Astrocyte of the cerebellum (primary cell): ENCODE measurements around the gene DPH2.

Source experiments
- DNase-seq: peaks from one replicate; pipeline ENCODE4 v3.0.0-alpha.2; 2011; ENCODE audit warnings: low read depth
- H3K4me3 ChIP-seq: 2 replicates; pipeline ENCODE4 v1.5.1; 2011; ENCODE audit warnings: mild to moderate bottlenecking, low read depth, low read length, moderate library complexity
- in situ Hi-C: cut with HindIII; loops from 2 replicates; pipeline ENCODE4 v1.10.0; 2017; ENCODE audit warnings: low sequenced_read_pairs
- TF ChIP-seq, protein P1 (sequence below): IDR thresholded peaks from 2 replicates; pipeline ENCODE4 v1.5.1; 2012; ENCODE audit warnings: low read length, low read depth, moderate library complexity, mild to moderate bottlenecking; ENCODE audit errors: missing control alignments

Gene DPH2

DNA sequence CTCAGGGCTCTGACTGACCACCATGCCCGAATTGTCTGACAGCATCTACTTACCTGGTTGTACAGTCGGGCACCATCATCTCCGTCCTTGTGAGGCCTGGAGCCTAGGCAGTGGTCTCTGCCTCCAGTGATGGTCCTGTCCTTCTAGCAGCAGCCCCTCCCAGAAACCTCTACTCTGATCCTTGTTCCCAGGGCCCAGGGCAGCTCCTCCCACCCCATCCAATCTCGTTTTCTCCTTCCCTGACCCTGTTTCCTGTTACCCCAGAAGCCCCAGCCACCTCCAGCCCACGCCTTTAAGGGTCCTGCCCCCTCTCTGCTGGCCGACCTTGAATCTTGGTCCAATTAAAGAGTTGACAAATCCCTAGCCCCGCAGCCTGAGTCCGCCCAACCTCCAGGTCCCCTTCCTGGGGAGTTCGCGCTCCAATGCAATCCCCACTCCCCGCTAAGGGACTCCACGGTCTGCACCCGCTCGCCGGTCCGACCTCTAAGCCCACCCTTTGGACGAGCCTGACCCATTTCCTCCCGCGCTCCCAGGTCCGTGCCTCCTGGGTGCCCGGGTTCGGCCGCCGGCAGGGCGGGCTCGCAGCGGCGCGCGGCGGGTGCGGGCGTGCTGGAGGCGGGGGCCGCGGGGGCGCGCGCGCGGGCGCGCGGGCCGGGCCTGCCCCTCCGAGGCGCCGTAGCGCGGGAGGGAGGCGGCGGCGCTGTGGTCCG, 8.9 kb downstream of the DPH2 start, which contains the start of gene B4GALT2:
Gene B4GALT2, plus strand, starts transcription at position 660 of the 710 bp plus-strand sequence. CDS start 1,951 bp downstream, outside the sequence.
- in situ Hi-C loops = loop anchor here (10.0 kb wide), 1 partner anchor 46 kb away; no protein-coding TSS in a partner anchor

GRCh38 chr1:43979261-43979527, 9.4 kb downstream of the DPH2 start:
- peak overlapping the region; percentile 56 for H3K4me3 ChIP-seq
- no peak for DNase-seq
- TF ChIP-seq, protein P1, sequence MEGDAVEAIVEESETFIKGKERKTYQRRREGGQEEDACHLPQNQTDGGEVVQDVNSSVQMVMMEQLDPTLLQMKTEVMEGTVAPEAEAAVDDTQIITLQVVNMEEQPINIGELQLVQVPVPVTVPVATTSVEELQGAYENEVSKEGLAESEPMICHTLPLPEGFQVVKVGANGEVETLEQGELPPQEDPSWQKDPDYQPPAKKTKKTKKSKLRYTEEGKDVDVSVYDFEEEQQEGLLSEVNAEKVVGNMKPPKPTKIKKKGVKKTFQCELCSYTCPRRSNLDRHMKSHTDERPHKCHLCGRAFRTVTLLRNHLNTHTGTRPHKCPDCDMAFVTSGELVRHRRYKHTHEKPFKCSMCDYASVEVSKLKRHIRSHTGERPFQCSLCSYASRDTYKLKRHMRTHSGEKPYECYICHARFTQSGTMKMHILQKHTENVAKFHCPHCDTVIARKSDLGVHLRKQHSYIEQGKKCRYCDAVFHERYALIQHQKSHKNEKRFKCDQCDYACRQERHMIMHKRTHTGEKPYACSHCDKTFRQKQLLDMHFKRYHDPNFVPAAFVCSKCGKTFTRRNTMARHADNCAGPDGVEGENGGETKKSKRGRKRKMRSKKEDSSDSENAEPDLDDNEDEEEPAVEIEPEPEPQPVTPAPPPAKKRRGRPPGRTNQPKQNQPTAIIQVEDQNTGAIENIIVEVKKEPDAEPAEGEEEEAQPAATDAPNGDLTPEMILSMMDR = no peak
- in situ Hi-C loops = loop anchor here (10.0 kb wide), 1 partner anchor 46 kb away; no protein-coding TSS in a partner anchor

More for the DNA sequence above, 8.9 kb downstream of the DPH2 start, which contains the start of gene B4GALT2:
- no peak for DNase-seq
- H3K4me3 ChIP-seq = peak within 1 kb of the TSS; percentile 56
- TF ChIP-seq, protein P1 = no peak

GRCh38 chr1:43979528-43980254, 9.9 kb downstream of the DPH2 start:
- in situ Hi-C loops = loop anchor here (10.0 kb wide), 1 partner anchor 45 kb away; no protein-coding TSS in a partner anchor
- peak; percentile 5 for DNase-seq
- TF ChIP-seq, protein P1 = no peak
- H3K4me3 ChIP-seq = peak overlapping the region; percentile 56

- TF ChIP-seq, protein P1 = no peak
- no peak for DNase-seq
- in situ Hi-C loops = no loop called here
- peak overlapping the region; percentile 56 for H3K4me3 ChIP-seq
Measured at GRCh38 chr1:43980255-43981134, 10.7 kb downstream of the DPH2 start.

DNA sequence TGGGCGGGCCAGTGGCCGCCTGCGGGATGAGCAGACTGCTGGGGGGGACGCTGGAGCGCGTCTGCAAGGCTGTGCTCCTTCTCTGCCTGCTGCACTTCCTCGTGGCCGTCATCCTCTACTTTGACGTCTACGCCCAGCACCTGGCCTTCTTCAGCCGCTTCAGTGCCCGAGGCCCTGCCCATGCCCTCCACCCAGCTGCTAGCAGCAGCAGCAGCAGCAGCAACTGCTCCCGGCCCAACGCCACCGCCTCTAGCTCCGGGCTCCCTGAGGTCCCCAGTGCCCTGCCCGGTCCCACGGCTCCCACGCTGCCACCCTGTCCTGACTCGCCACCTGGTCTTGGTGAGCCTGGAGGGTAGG, 11.3 kb downstream of the DPH2 start:
- no peak for DNase-seq
- no peak overlapping the region for H3K4me3 ChIP-seq
- in situ Hi-C loops = no loop called here
- TF ChIP-seq, protein P1 = no peak

- H3K4me3 ChIP-seq = no peak overlapping the region
- in situ Hi-C loops = no loop called here
- TF ChIP-seq, protein P1 = no peak
- DNase-seq = no peak
Measured at GRCh38 chr1:43981636-43982035, 11.8 kb downstream of the DPH2 start.
